HG02870 (cell line): ENCODE measurements around the gene RPL39.
A peak's percentile ranks its signal among the peaks of the same experiment; 100 is the strongest.
"Not testable (repeated sequence)": the region's sequence is repeated elsewhere in the genome, so short reads cannot be mapped to it uniquely, and the experiment has no call there.

ENCODE experiments used
- ATAC-seq: cut with Tn5 transposase; IDR thresholded peaks from one replicate; pipeline ENCODE4 v1.9.1; 2021; ENCODE audit warnings: mild to moderate bottlenecking, moderate library complexity; ENCODE audit not compliant: unreplicated experiment

RPL39 gene

DNA sequence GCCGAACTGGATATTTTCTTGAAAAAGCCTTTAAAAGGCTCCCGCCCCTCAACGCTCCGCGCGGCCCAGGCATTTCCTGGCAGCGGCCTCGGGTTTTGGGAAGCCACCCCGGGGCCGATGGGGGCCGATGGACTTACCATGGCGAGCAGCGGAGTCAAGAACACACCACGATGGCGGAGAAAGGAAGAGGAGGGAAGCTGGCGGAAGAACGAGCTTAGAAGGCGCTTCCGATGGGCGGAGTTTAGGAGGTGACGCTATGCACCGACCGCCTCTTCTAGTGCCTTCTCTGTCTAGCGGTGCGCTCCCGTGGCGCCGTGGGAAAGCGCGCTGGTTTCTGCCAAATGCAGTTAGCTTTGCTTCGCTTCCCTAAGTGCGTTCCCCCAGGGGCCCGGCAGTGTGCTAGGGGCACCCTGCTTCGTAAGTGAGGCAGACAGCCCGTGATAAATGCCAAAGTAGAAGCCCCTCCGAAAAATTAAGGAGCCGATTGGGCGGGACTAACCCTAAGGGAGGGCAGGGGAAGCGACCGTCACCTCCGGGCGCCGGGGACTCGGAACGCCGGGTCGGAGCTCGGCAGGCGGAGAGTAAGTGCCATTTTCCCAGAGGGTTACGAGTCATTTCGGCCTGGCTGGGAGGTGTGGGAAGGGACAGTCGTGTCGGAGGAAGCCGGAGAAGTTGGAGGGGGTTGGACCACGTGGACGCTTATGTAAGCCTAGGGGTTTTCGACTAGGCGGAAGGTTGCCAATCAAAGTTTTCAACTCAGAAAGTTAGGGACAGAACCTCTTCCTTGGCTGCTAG is at the start of gene RPL39:
TSS of gene RPL39 (minus strand) at position 194 of the 795 bp plus-strand sequence. CDS start at position 140, 54 bp downstream.
- peak; percentile 91 for ATAC-seq

DNA sequence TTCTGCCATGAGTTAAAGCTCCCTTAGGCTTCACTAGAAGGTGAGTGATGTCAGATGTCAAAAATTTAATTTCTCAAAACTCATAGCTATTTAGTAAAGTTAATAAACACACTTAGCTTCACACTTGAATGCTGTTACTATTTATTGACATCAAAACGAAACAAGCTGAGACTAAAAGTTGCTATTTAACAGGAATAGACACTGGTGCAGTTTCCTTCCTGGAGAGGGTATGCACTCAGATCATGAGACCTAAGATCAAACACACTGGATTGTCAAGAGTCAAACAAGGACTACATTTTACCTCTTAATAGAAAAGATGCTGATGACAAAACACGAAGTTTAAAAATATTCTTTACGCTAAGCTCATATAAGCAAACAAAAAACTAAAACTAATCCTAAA is 42.5 kb upstream of the RPL39 start:
- no peak for ATAC-seq

DNA sequence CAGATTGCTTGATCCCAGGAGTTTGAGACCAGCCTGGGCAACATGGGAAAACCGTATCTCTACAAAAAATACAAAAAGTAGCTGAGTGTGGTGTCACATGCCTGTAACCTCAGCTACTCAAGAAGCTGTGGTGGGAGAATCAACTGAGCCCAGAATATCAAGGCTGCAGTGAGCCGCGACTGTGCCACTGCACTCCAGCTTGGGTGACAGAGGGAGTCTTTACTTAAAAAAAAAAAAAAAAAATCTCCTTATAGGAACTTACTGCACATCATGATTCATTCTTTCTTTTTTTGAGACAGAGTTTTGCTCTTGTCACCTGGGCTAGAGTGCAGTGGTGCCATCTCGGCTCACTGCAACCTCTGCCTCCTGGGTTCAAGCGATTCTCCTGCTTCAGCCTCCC is 37.0 kb upstream of the RPL39 start:
- ATAC-seq, result no peak

DNA sequence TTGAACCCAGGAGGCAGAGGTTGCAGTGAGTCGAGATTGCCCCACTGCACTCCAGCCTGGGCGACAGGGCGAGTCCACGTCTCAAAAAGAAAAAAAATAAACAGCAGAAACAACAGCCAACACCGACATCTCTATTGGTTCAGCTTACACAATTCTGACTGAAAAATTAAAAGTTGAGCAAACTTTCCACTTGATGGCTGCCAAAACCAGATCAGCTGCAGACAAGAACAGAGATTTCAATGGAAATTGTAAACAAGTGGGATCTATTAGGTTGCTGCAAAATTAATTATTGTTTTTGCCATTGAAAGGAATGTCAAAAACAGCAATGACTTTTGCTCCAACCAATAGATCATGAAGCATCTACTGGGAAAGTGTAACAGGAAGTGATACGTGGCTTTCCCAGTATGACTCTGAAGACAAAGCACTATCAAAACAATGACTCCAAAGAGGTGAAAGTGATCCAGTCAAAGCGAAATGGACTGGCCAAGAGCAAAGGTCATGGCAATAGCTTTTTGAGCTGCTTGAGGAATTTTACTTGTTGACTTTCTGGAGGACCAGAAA is 35.0 kb upstream of the RPL39 start:
- no peak for ATAC-seq

DNA sequence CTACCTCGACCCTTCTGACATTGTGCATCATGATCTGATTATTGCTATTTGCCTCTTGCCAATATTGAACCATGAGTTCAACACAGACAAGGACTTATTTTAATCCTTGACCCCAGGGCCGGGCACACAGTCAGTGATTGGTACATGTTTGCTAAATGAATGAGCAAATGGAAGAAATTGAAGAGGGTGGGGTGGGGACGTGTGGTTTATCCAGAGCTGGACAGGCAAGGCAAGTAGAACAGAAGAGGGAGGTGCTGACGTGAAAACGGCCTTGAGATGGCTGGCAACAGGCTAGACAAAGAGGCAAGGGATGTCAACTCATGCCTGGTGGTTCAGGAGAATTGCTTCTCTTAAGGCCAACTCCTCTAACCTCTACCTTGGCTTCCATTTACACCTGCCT is 32.8 kb upstream of the RPL39 start:
- not testable (repeated sequence) for ATAC-seq

DNA sequence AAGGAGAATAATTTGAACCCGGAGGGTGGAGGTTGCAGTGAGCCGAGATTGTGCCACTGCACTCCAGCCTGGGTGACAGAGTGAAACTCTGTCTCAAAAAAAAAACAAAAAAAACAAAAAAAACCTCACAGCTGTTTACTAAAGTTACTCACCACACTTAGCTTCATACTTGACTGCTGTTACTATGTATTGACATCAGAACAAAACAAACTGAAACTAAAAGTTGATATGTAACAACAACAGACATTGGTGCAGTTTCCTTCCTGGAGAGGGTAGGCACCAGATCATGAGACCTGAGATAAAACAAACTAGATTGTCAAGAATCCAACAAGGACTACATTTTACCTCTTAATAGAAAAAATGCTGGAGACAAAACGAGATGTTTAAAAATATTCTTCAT is 30.3 kb upstream of the RPL39 start:
- peak; percentile 78 for ATAC-seq

DNA sequence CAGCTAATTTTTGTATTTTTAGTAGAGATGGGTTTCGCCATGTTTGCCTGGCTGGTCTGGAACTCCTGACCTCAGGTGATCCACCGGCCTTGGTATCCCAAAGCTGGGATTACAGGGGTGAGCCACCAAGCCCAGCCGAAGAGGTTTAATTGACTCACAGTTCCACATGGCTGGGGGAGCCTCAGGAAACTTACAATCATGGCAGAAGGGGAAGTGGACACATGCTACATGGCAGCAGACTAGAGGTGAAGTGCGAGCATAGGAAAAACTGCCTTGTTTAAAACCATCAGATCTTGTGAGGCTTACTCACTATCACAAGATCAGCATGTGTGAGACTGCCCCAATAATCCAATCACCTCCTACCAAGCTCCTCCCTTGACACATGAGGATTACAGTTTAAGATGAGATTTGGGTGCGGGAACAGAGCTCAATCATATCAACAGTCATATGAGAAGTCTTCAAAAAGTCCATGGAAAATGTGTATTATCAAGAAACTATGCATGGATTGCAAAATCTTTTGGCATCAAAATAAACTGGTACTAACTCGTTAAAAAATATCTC is 25.8 kb upstream of the RPL39 start:
- no peak for ATAC-seq

DNA sequence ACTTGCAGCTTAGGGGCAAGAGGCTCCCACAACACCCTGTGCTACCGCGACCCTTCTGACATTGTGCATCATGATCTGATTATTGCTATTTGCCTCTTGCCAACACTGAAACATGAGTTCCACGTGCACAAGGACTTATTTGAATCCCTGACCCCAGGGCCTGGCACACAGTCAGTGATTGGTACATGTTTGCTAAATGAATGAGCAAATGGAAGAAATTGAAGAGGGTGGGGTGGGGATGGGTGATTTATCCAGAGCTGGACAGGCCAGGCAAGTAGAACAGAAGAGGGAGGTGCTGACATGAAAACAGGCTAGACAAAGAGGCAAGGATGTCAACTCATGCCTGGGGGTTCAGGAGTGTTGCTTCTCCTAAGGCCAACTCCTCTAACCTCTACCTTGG is 24.9 kb upstream of the RPL39 start:
- no peak for ATAC-seq

DNA sequence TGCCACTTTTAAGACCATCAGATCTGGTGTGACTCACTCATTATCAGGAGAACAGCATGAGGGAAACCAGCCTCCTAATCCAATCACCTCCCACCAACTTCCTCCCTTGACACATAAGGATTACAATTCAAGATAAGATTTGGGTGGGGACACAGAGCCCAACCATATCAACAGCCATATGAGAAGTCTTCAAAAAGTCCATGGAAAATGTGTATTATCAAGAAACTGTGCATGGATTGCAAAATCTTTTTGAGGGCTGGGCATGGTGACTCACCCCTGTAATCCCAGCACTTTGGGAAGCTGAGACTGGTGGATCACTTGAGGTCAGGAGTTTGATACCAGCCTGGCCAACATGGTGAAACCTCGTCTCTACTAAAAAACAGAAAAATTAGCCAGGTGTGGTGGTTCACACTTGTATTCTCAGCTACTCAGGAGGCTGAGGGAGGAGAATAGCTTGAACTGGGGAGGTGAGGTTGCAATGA is 17.8 kb upstream of the RPL39 start:
- ATAC-seq, result no peak

DNA sequence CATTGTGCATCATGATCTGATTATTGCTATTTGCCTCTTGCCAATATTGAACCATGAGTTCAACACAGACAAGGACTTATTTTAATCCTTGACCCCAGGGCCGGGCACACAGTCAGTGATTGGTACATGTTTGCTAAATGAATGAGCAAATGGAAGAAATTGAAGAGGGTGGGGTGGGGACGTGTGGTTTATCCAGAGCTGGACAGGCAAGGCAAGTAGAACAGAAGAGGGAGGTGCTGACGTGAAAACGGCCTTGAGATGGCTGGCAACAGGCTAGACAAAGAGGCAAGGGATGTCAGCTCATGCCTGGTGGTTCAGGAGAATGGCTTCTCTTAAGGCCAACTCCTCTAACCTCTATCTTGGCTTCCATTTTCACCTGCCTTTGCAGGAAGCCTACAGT is 17.0 kb upstream of the RPL39 start:
- ATAC-seq, result not testable (repeated sequence)

DNA sequence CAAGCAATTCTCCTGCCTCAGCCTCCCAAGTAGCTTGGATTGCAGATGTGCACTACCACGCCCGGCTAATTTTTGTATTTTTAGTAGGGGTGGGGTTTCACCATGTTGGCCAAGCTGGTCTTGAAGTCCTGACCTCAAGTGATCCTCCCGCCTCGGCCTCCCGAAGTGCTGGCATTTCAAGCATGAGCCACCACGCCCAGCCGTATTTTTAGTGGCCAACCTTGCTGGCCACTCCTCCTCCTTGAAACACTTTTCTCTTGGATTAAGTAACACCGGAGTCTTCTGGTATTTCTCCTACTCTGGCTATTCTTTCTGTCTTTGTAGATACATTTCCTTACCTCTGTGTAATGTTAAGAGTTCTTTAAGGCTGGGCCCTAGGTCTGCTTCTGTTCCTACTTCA is 11.1 kb upstream of the RPL39 start:
- ATAC-seq, result no peak

DNA sequence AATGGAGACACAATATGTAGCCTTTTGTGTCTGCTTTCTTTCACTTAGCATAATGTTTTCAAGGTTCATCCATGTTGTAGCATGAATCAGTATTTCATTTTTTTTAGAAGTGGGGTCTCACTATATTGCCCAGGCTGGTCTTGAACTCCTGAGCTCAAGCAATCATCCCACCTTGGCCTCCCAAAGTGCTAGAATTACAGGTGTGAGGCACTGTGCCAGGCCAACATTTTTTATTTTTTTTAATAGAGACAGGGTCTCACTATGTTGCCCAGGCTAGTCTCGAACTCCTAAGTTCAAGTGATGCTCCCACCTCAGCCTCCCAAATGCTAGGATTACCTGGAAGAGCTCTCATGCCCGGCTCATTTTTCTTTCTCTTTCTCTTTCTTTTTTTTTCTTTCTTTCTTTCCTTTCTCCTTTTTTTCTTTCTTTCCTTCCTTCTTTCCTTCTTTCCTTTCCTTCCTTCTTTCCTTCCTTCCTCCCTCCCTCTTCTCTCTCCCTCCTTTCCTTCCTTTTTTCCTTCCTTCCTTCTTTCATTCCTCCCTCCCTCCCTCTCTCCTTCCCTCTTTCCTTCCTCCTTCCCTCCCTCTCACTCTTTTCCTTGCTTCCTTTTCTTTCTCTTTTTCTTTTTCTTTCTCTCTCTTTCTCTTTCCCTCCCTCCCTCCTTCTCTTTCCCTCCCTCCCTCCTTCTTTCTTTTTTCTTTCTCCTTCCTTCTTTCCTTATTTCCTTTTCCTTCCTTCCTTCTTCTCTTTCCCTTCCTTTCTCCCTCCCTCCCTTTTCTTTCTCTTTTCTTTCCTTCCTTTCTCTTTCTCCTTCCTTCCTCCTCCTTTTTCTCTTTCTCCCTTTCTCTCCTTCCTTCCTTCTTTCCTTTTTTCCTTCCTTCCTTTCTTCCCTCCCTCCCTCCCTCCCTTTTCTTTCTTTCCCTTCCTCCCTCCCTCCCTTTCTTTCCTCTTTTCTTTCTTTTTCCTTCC is 10.1 kb upstream of the RPL39 start:
- ATAC-seq, result no peak

DNA sequence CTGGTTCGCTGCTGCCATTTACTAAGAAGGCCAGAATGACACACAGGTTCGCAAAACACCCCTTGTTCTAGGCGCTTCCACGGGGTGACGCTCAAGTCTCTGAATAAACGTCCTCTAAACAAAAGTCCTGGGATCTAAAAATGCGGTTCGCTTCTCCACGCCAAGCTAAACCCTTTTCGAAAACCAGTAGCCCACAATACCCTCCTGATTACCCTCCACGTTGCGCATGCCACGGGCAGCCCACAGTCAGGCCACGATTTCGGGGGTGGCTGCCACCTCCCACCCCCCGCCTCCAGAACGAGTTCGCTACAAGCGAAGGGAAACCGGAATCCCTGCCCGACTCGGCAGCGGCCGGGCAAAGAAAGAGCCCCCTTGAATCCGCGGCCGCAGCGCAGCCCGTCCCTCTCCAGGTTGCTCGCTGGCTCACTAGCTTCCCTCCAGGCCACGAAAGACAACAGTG is 423 bp downstream of the RPL39 start:
- ATAC-seq, result peak; percentile 12

DNA sequence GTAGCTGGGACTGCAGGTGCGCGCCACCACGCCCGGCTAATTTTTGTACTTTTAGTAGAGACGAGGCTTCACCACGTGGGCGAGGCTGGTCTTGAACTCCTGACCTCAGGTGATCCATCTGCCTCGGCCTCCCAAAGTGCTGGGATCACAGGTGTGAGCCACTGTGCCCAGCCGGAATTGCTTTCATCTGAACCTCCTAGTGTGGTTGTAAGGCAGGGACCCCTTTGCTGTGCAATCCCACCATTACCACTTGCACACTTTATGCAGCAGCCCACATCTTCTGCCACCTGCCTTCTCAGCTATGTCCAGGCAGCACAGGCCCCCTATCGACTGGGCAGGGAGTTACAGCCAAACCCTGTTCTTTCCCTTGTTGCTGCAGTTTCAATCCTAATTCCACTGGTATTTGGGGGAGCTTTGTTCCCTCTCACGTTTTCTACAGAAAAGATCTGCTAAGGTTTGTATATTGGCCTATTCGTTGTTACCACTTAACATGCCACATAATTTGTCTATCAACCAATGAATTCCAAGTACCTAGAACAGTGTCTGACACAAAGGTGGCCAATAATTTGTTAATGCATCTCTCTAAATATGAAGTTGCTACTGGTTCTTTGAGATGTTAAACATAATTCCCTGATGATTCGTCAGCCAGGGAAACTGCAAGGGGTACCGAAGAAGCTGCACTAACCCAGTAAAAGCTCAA is 6.5 kb downstream of the RPL39 start:
- ATAC-seq, result peak; percentile 59

DNA sequence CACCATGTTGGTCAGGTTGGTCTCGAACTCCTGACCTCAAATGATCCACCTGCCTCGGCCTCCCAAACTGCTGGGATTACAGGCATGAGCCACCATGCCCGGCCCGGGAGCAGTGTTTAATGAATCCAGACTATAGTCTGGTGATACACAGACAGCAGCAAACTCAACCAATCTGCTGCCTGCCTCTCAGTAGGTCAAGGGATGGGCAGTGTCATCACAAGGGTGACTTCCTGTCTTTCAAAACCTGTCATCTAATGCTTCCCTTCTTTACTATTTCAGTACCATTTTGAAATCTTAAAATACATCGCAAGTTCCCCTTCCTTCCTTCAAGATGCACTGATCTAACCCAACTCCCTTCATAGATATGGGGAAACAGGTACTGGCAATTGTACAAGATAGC is 8.4 kb downstream of the RPL39 start:
- no peak for ATAC-seq

DNA sequence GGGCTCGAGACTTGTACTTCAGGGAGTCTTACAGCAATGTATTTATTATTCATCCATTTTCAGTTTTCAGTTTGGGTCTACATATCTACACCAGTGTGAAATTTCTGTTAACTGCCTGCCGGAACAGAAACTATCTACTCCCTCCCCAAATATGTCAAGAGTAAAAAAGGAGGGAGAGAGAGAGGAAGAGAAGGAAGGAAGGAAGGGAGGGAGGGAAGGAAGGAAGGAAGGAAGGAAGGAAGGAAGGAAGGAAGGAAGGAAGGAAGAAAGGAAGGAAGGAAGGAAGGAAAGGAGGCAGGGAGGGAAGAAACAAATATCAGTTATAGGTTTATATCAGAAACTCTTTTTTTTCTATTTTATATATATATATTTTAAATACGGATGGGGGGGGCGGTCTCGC is 12.6 kb downstream of the RPL39 start:
- ATAC-seq, result no peak

DNA sequence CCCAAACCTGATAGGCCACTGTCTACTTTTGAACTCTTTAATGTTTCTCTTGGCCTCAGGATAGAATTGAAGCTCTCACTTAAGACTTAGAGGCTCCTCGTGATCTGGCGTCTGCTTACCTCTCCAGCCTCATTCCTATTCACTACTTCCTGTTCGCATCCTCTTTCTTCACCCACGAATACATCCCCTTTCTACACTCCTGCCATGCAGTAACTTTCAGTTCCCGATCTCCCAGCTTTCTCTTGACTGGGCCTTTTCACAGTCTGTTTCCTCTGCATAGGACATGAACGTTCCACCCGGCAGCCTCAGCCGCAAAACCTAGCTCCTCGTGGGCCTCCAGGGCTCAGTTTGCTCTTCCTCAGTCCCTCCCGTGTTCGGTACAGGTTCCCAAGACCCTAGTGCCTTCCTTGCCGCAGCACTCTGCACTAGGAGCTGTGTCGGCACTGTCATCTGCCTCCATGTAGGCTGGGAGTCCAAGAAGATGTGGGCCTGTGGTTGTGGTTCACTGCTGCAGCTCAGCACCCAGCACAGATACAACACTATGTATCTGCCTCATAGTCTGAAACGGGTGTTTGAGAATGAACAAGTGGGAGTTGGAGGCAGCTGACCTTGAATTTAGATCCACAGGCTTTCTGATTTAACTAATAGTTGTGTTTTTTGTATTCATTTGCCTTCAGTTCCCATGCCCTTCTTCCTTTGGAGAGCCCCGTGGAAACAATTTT is 15.8 kb downstream of the RPL39 start:
- no peak for ATAC-seq

DNA sequence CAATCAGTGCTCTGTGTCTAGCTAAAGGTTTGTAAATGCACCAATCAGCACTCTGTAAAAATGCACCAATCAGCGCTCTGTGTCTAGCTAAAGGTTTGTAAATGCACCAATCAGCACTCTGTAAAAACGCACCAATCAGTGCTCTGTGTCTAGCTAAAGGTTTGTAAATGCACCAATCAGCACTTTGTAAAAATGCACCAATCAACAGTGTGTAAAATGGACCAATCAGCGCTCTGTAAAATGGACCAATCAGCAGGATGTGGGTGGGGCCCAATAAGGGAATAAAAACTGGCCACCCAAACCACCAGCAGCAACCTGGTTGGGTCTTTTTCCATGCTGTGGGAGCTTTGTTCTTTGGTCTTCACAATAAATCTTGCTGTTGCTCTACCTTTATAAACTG is 22.0 kb downstream of the RPL39 start:
- not testable (repeated sequence) for ATAC-seq

DNA sequence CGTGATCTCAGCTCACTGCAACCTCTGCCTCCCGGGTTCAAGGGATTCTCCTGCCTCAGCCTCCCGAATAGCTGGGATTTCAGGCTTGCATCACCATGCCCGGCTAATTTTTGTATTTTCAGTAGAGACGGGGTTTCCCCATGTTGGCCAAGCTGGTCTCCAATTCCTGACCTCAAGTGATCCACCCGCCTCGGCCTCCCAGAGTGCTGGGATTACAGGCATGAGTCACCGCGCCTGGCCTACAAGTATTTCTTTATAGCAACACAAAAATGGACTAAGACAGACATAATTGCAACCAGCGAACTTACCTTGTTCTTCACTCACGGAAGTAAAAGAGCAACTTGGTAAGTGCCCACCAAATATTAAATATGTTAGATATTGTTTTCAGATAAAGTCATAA is 23.0 kb downstream of the RPL39 start:
- not testable (repeated sequence) for ATAC-seq
